Measurements from ENCODE around the gene SHISA2. TPM values are rescaled to one million over a fixed set of nuclear protein-coding genes. Genes with fewer than 3 reads are reported as not detected.

Gene SHISA2
- total RNA-seq, 2 experiments from 2014 or later, result 0.07 TPM; not detected in 1

GRCh38 chr13:26017196-26017921 is 34.5 kb downstream of the SHISA2 start:
- no peak overlapping the region for H3K27ac Mint-ChIP-seq
- no peak for ATAC-seq
- H3K4me3 Mint-ChIP-seq, result no peak overlapping the region
- intact Hi-C loops (cut with DNase I, micrococcal nuclease), result no loop called here
- no peaks in the 10 kb centered on the region for H3K27me3 Mint-ChIP-seq
- peaks cover 15% of the 10 kb centered on the region for H3K4me1 Mint-ChIP-seq
- peaks cover 18% of the 10 kb centered on the region for H3K36me3 Mint-ChIP-seq (ENCODE audit: low read depth)
- no peaks in the 10 kb centered on the region for H3K9me3 Mint-ChIP-seq (ENCODE audit: low read depth)
- ChIA-PET POLR2A (no interaction called here), CTCF (interaction anchor here (0.6 to 1.3 kb wide), 6 partner anchors 14 to 448 kb away, joined by 3 to 4 read pairs (median 3); no protein-coding TSS in a partner anchor)
- no peak for DNase-seq

DNA sequence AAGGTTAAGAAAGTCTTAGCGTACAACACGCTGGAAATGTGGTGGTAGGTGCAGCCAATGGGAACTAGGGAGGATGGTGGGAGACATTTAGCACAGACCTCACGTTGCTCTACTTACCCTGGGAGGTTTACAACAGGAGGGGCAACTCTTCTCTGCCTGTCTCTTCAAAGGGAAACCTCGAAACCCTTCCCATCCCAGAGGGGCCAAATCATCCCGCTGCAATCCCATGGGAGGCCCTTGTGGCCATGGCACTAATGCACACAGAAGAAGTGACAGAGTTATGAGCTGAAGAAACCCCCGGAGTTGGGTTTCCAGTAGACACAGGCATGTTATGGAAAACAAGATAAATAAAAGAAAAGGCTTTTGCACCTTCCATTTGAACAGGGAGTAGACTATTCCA is 35.6 kb downstream of the SHISA2 start:
- Mint-ChIP-seq H3K27ac (no peak overlapping the region), H3K4me1 (peaks cover 15% of the 10 kb centered on the region), H3K36me3 (ENCODE audit: low read depth) (peaks cover 12% of the 10 kb centered on the region), H3K27me3 (no peaks in the 10 kb centered on the region), H3K4me3 (no peak overlapping the region), H3K9me3 (ENCODE audit: low read depth) (no peaks in the 10 kb centered on the region)
- intact Hi-C loops (cut with DNase I, micrococcal nuclease), result no loop called here
- DNase-seq, result no peak
- no peak for ATAC-seq
- ChIA-PET CTCF (no interaction called here), POLR2A (no interaction called here)

GRCh38 chr13:26015271-26016125 is 36.3 kb downstream of the SHISA2 start:
- CTCF ChIA-PET, result interaction anchor here (0.8 kb wide), 1 partner anchor 44 kb away, joined by 4 read pairs; no protein-coding TSS in a partner anchor
- intact Hi-C loops (cut with DNase I, micrococcal nuclease), result no loop called here

GRCh38 chr13:26012995-26013394 is 38.8 kb downstream of the SHISA2 start:
- H3K9me3 Mint-ChIP-seq (ENCODE audit: low read depth), result no peaks in the 10 kb centered on the region
- H3K27me3 Mint-ChIP-seq, result no peaks in the 10 kb centered on the region
- peaks cover 14% of the 10 kb centered on the region for H3K4me1 Mint-ChIP-seq
- H3K36me3 Mint-ChIP-seq (ENCODE audit: low read depth), result no peaks in the 10 kb centered on the region
- CTCF ChIA-PET, result interaction anchor here (0.5 to 0.8 kb wide), 2 partner anchors 30 to 686 kb away, joined by 3 to 4 read pairs; no protein-coding TSS in a partner anchor
- peak overlapping the region; percentile 63 for H3K4me3 Mint-ChIP-seq
- H3K27ac Mint-ChIP-seq, result peak overlapping the region; percentile 51
- intact Hi-C loops (cut with DNase I, micrococcal nuclease), result no loop called here
- ATAC-seq, result no peak
- POLR2A ChIA-PET, result no interaction called here
- DNase-seq, result no peak

More at GRCh38 chr13:26015271-26016125, 36.3 kb downstream of the SHISA2 start:
- Mint-ChIP-seq H3K27ac (no peak overlapping the region), H3K27me3 (no peaks in the 10 kb centered on the region), H3K9me3 (ENCODE audit: low read depth) (no peaks in the 10 kb centered on the region), H3K4me3 (no peak overlapping the region), H3K4me1 (peaks cover 15% of the 10 kb centered on the region), H3K36me3 (ENCODE audit: low read depth) (peaks cover 6% of the 10 kb centered on the region)
- ATAC-seq (no peak), DNase-seq (no peak)
- POLR2A ChIA-PET, result no interaction called here

- ChIA-PET CTCF (interaction anchor here (0.5 to 0.8 kb wide), 2 partner anchors 31 to 686 kb away, joined by 3 to 4 read pairs; no protein-coding TSS in a partner anchor), POLR2A (no interaction called here)
- DNase-seq (peak; percentile 68), ATAC-seq (peak; percentile 91)
- Mint-ChIP-seq H3K36me3 (ENCODE audit: low read depth) (no peaks in the 10 kb centered on the region), H3K27ac (peak overlapping the region; percentile 51), H3K4me3 (peak overlapping the region; percentile 63), H3K9me3 (ENCODE audit: low read depth) (no peaks in the 10 kb centered on the region), H3K27me3 (no peaks in the 10 kb centered on the region), H3K4me1 (peaks cover 12% of the 10 kb centered on the region)
- intact Hi-C loops (cut with DNase I, micrococcal nuclease), result no loop called here
Measured at GRCh38 chr13:26011996-26012821, 39.6 kb downstream of the SHISA2 start.

- ChIA-PET CTCF (no interaction called here), POLR2A (no interaction called here)
- Mint-ChIP-seq H3K9me3 (ENCODE audit: low read depth) (no peaks in the 10 kb centered on the region), H3K4me3 (no peak overlapping the region), H3K4me1 (peaks cover 7% of the 10 kb centered on the region), H3K27ac (no peak overlapping the region), H3K36me3 (ENCODE audit: low read depth) (no peaks in the 10 kb centered on the region), H3K27me3 (no peaks in the 10 kb centered on the region)
- ATAC-seq (no peak), DNase-seq (no peak)
- intact Hi-C loops (cut with DNase I, micrococcal nuclease), result no loop called here
Measured at GRCh38 chr13:26011208-26011573, 40.6 kb downstream of the SHISA2 start.

- POLR2A ChIA-PET, result no interaction called here
- DNase-seq (no peak), ATAC-seq (no peak)
- Mint-ChIP-seq H3K27ac (no peak overlapping the region), H3K4me3 (no peak overlapping the region), H3K9me3 (ENCODE audit: low read depth) (no peaks in the 10 kb centered on the region), H3K27me3 (no peaks in the 10 kb centered on the region), H3K4me1 (peaks cover 7% of the 10 kb centered on the region), H3K36me3 (ENCODE audit: low read depth) (no peaks in the 10 kb centered on the region)
- CTCF ChIA-PET, result interaction anchor here (0.6 kb wide), 1 partner anchor 9 kb away, joined by 3 read pairs; no protein-coding TSS in a partner anchor
- intact Hi-C loops (cut with DNase I, micrococcal nuclease), result no loop called here
Measured at GRCh38 chr13:26010487-26011207, 41.2 kb downstream of the SHISA2 start.

DNA sequence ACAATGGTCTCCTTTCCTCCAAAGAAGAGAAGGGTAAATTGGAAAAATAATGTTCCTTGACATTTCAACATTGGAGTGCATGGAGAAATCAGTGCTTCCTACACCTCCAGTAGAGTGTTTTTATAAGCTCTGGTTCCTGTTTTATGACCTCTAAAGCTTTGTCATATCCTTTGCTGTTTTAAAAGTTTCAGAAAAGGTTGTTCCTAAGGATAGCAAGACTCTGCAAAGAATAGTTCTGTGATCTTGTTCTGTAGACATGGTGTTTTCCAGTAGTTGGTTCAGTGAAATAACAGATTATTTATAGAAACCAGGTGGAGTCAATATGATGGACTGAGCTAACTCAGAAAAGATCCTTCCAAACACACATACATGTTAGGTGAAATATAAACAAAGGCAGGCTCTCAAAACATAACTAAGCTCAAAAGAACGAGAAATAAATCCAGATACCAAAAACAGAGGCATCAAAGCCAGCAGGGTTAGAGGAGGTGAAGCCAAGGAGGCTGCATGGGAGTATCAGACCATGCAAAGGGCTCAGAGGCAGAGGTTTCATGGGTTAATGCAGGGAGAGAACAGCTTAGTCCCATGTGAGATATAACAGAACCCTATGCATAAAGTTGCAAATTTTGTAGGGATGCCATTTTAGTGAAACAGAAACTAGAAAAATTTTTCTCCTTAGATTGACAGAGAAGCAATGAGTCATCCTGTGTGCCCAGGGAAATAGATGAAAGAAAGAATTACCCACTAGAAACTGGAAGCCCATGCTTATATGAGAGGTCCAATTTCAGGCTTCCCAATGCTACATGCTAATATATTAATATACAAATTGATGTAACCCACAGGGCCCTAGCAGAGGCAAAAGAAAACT is 44.3 kb downstream of the SHISA2 start:
- no peak overlapping the region for H3K27ac Mint-ChIP-seq

More for the DNA sequence above, 44.3 kb downstream of the SHISA2 start:
- ChIA-PET POLR2A (no interaction called here), CTCF (interaction anchor here (0.8 to 0.9 kb wide), 2 partner anchors 12 to 334 kb away, joined by 3 read pairs; no protein-coding TSS in a partner anchor)
- no peak overlapping the region for H3K4me3 Mint-ChIP-seq
- DNase-seq (no peak), ATAC-seq (peak; percentile 33)
- H3K9me3 Mint-ChIP-seq (ENCODE audit: low read depth), result peaks cover 6% of the 10 kb centered on the region
- H3K36me3 Mint-ChIP-seq (ENCODE audit: low read depth), result no peaks in the 10 kb centered on the region
- peaks cover 7% of the 10 kb centered on the region for H3K4me1 Mint-ChIP-seq
- peaks cover 1% of the 10 kb centered on the region for H3K27me3 Mint-ChIP-seq
- intact Hi-C loops (cut with DNase I, micrococcal nuclease), result no loop called here
